ENCODE data around the gene SORCS2. TPM values are rescaled to one million over a fixed set of nuclear protein-coding genes. Genes with fewer than 3 reads are reported as not detected.

SORCS2 gene
- polyA plus RNA-seq, 3 donors = 0.46 to 0.55 TPM; not detected in 1

- no peaks in the 10 kb centered on the region for H3K4me1 ChIP-seq (ENCODE audit: control insufficient read depth in 1 of 2, insufficient read depth in 2 of 2, low read length in 2 of 2)
- no peaks in the 10 kb centered on the region for H4K20me1 ChIP-seq (ENCODE audit: insufficient read depth, low read length)
- no peak overlapping the region for H3K27ac Mint-ChIP-seq
- H3K36me3 ChIP-seq (replicated peaks in 1 of 2; ENCODE audit: control insufficient read depth in 1 of 2, insufficient read depth in 2 of 2, low read length in 2 of 2) = no peaks in the 10 kb centered on the region
- H3K9me3 ChIP-seq (replicated peaks in 1 of 2; ENCODE audit: control insufficient read depth in 1 of 2, insufficient read depth in 1 of 2, low read length in 2 of 2) = peaks cover 4 to 7% of the 10 kb centered on the region in 2 donors
- no peak overlapping the region for H3K4me3 ChIP-seq (replicated peaks in 1 of 3; ENCODE audit: low read depth in 2 of 3, low read length in 3 of 3)
- DNase-seq = no peak
- no peak overlapping the region for H2AFZ ChIP-seq (ENCODE audit: insufficient read depth, low read depth, low read length, poor library complexity, severe bottlenecking)
- H3K27me3 Mint-ChIP-seq (ENCODE audit: low read depth in 3 of 3) = peaks cover 12 to 22% (median 21%) of the 10 kb centered on the region in 3 donors
- no peak overlapping the region for H3K9ac ChIP-seq (ENCODE audit: insufficient read depth, low read length, poor library complexity, severe bottlenecking)
- no peak overlapping the region for H3K4me3 Mint-ChIP-seq
- no peak overlapping the region for H3K4me2 ChIP-seq (replicated peaks; ENCODE audit: extremely low read depth, low read length, poor library complexity, severe bottlenecking)
- TF ChIP-seq, protein P1, sequence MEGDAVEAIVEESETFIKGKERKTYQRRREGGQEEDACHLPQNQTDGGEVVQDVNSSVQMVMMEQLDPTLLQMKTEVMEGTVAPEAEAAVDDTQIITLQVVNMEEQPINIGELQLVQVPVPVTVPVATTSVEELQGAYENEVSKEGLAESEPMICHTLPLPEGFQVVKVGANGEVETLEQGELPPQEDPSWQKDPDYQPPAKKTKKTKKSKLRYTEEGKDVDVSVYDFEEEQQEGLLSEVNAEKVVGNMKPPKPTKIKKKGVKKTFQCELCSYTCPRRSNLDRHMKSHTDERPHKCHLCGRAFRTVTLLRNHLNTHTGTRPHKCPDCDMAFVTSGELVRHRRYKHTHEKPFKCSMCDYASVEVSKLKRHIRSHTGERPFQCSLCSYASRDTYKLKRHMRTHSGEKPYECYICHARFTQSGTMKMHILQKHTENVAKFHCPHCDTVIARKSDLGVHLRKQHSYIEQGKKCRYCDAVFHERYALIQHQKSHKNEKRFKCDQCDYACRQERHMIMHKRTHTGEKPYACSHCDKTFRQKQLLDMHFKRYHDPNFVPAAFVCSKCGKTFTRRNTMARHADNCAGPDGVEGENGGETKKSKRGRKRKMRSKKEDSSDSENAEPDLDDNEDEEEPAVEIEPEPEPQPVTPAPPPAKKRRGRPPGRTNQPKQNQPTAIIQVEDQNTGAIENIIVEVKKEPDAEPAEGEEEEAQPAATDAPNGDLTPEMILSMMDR (IDR thresholded peaks at IDR 0.05) = no peak
- WGBS (ENCODE audit: insufficient coverage) = 83% methylated on average over 15 of the region's 16 CpGs
- no peaks in the 10 kb centered on the region for H3K36me3 Mint-ChIP-seq
- peaks cover 0 to 5% of the 10 kb centered on the region in 2 donors for H3K27me3 ChIP-seq (ENCODE audit: control insufficient read depth in 2 of 2, insufficient read depth in 2 of 2, low read length in 2 of 2)
- H3K79me2 ChIP-seq (ENCODE audit: insufficient read depth, low read length) = no peaks in the 10 kb centered on the region
- no peaks in the 10 kb centered on the region for H3K4me1 Mint-ChIP-seq
- intact Hi-C loops (cut with micrococcal nuclease) = no loop called here
- peaks cover 6 to 14% (median 10%) of the 10 kb centered on the region in 7 donors for H3K9me3 Mint-ChIP-seq
- H3K27ac ChIP-seq (ENCODE audit: low read depth in 1 of 2, low read length in 2 of 2) = no peak overlapping the region
These were observed 223.8 kb downstream of the SORCS2 start for GRCh38 chr4:7415927-7416686.

GRCh38 chr4:7416745-7417432 is 224.6 kb downstream of the SORCS2 start:
- H3K4me1 ChIP-seq (ENCODE audit: control insufficient read depth in 1 of 2, insufficient read depth in 2 of 2, low read length in 2 of 2) = no peaks in the 10 kb centered on the region
- no peak overlapping the region for H3K9ac ChIP-seq (ENCODE audit: insufficient read depth, low read length, poor library complexity, severe bottlenecking)
- no peak overlapping the region for H3K4me3 ChIP-seq (replicated peaks in 1 of 3; ENCODE audit: low read depth in 2 of 3, low read length in 3 of 3)
- H4K20me1 ChIP-seq (ENCODE audit: insufficient read depth, low read length) = no peaks in the 10 kb centered on the region
- TF ChIP-seq, protein P1 (IDR thresholded peaks at IDR 0.05) = no peak
- H2AFZ ChIP-seq (ENCODE audit: insufficient read depth, low read depth, low read length, poor library complexity, severe bottlenecking) = no peak overlapping the region
- H3K27ac ChIP-seq (ENCODE audit: low read depth in 1 of 2, low read length in 2 of 2) = no peak overlapping the region
- no peak overlapping the region for H3K4me2 ChIP-seq (replicated peaks; ENCODE audit: extremely low read depth, low read length, poor library complexity, severe bottlenecking)
- H3K27me3 ChIP-seq (ENCODE audit: control insufficient read depth in 2 of 2, insufficient read depth in 2 of 2, low read length in 2 of 2) = peaks cover 0 to 5% of the 10 kb centered on the region in 2 donors
- no peak for DNase-seq
- H3K79me2 ChIP-seq (ENCODE audit: insufficient read depth, low read length) = no peaks in the 10 kb centered on the region
- no peaks in the 10 kb centered on the region for H3K36me3 Mint-ChIP-seq
- peaks cover 6 to 11% (median 9%) of the 10 kb centered on the region in 7 donors for H3K9me3 Mint-ChIP-seq
- WGBS (ENCODE audit: insufficient coverage) = 85% methylated on average over 8 of the region's 14 CpGs
- no peaks in the 10 kb centered on the region for H3K36me3 ChIP-seq (replicated peaks in 1 of 2; ENCODE audit: control insufficient read depth in 1 of 2, insufficient read depth in 2 of 2, low read length in 2 of 2)
- H3K4me3 Mint-ChIP-seq = no peak overlapping the region
- intact Hi-C loops (cut with micrococcal nuclease) = no loop called here
- H3K27ac Mint-ChIP-seq = no peak overlapping the region
- peaks cover 14 to 20% (median 16%) of the 10 kb centered on the region in 3 donors for H3K27me3 Mint-ChIP-seq (ENCODE audit: low read depth in 3 of 3)
- no peaks in the 10 kb centered on the region for H3K4me1 Mint-ChIP-seq
- peaks cover 4 to 7% of the 10 kb centered on the region in 2 donors for H3K9me3 ChIP-seq (replicated peaks in 1 of 2; ENCODE audit: control insufficient read depth in 1 of 2, insufficient read depth in 1 of 2, low read length in 2 of 2)

Measured in CD14-positive monocyte (primary cell).